Esophagus squamous epithelium (tissue), 4 donors: Measurements from ENCODE around the gene NNT.

Experiments
- POLR2A ChIP-seq, 4 donors: fragments of 450-650 bp; IDR thresholded peaks; one replicate each; pipeline ENCODE4 v1.6.1; 2017; ENCODE audit warnings: antibody characterized with exemption in 4 of 4, mild to moderate bottlenecking in 4 of 4, moderate library complexity in 3 of 4
- TF ChIP-seq, protein P1 (sequence below), 6 experiments: fragments of 450-650 bp in 4 of 6; fragments of 200-600 bp in 2 of 6; sonication (generic) in 2 of 6; IDR thresholded peaks; one replicate each; pipeline ENCODE4 v1.5.1; 2016 to 2019; ENCODE audit warnings: antibody characterized with exemption in 6 of 6, mild to moderate bottlenecking in 4 of 6, moderate library complexity in 4 of 6

DNA sequence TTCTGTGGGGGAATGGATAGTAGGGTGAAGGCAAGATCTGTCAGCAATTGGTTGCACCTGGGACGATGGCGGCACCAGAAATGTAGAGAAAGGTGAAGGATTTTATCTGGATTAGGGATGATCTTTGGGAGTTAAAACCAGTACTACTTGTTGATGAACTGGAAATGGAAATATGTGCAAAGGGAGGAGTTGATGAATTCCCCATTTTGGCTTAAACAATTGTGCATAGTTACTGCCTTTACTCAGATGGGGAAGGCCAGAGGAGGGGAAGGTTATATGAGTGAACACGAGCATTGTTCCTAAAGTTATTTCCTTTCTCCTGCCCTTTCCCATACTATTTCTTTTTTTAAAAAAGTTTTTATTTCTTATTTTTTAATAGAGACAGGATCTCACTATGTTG is 19.1 kb downstream of the NNT start:
- TF ChIP-seq, protein P1, sequence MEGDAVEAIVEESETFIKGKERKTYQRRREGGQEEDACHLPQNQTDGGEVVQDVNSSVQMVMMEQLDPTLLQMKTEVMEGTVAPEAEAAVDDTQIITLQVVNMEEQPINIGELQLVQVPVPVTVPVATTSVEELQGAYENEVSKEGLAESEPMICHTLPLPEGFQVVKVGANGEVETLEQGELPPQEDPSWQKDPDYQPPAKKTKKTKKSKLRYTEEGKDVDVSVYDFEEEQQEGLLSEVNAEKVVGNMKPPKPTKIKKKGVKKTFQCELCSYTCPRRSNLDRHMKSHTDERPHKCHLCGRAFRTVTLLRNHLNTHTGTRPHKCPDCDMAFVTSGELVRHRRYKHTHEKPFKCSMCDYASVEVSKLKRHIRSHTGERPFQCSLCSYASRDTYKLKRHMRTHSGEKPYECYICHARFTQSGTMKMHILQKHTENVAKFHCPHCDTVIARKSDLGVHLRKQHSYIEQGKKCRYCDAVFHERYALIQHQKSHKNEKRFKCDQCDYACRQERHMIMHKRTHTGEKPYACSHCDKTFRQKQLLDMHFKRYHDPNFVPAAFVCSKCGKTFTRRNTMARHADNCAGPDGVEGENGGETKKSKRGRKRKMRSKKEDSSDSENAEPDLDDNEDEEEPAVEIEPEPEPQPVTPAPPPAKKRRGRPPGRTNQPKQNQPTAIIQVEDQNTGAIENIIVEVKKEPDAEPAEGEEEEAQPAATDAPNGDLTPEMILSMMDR (IDR thresholded peaks at IDR 0.05), result no peak
- no peak for TF ChIP-seq POLR2A (IDR thresholded peaks at IDR 0.05)
